Esophagus muscularis mucosa (tissue), 3 donors: Measurements from ENCODE around the gene COLQ.

Experiments
- POLR2A ChIP-seq: fragments of 450-650 bp; IDR thresholded peaks from one replicate; pipeline ENCODE4 v1.6.1; 2017; ENCODE audit warnings: antibody characterized with exemption, moderate library complexity, mild to moderate bottlenecking, low read depth
- TF ChIP-seq, protein P1 (sequence below), 3 experiments: fragments of 200-600 bp in 2 of 3; fragments of 450-650 bp in 1 of 3; sonication (generic) in 2 of 3; IDR thresholded peaks; one replicate each; pipeline ENCODE4 v1.5.1; 2017 to 2019; ENCODE audit warnings: antibody characterized with exemption in 3 of 3, mild to moderate bottlenecking in 2 of 3, moderate library complexity in 1 of 3

- no peak for TF ChIP-seq POLR2A
- TF ChIP-seq, protein P1, sequence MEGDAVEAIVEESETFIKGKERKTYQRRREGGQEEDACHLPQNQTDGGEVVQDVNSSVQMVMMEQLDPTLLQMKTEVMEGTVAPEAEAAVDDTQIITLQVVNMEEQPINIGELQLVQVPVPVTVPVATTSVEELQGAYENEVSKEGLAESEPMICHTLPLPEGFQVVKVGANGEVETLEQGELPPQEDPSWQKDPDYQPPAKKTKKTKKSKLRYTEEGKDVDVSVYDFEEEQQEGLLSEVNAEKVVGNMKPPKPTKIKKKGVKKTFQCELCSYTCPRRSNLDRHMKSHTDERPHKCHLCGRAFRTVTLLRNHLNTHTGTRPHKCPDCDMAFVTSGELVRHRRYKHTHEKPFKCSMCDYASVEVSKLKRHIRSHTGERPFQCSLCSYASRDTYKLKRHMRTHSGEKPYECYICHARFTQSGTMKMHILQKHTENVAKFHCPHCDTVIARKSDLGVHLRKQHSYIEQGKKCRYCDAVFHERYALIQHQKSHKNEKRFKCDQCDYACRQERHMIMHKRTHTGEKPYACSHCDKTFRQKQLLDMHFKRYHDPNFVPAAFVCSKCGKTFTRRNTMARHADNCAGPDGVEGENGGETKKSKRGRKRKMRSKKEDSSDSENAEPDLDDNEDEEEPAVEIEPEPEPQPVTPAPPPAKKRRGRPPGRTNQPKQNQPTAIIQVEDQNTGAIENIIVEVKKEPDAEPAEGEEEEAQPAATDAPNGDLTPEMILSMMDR (IDR thresholded peaks at IDR 0.05), result no peak
Observed at GRCh38 chr3:15452961-15453360, 68.5 kb downstream of the COLQ start.
